HepG2 (cell line): ENCODE data around the gene CHD2.

Source experiments
- CEBPB ChIP-seq: IDR thresholded peaks from 2 replicates; pipeline ENCODE4 v1.6.1; 2011; ENCODE audit warnings: low read depth, low read length, improper control_type of control experiment, borderline replicate concordance
- TF ChIP-seq, protein P1 (sequence below): sonication (generic); formaldehyde crosslinking; IDR thresholded peaks from 2 replicates; pipeline ENCODE4 v1.8.1; 2023; ENCODE audit warnings: mild to moderate bottlenecking, missing genetic modification reagents
- TF ChIP-seq, protein P2 (sequence below): sonication (generic); formaldehyde crosslinking; IDR thresholded peaks from 2 replicates; pipeline ENCODE4 v1.4.0; 2020; ENCODE audit warnings: low read depth, mild to moderate bottlenecking, missing genetic modification reagents

DNA sequence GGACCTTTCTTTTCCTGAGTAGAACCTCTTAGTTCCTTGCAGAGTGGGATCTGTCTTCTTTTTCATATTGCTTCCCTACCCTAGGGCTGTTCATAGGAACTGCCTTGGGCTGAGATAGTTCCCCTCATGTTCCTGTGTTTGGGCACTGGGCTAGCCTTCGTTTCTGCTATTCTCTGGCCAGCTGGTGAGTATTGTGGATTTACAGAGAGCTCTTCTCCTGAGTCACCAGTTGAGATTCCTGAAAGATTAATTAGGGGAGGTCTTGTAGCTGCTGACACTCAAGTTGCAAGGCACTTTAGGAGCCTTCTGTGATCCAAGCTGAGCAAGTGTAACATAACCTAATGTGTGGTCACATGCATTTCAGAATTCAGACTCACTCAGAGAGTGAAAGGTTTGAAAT, 30.7 kb downstream of the CHD2 start:
- no peak for TF ChIP-seq CEBPB
- TF ChIP-seq, protein P1, sequence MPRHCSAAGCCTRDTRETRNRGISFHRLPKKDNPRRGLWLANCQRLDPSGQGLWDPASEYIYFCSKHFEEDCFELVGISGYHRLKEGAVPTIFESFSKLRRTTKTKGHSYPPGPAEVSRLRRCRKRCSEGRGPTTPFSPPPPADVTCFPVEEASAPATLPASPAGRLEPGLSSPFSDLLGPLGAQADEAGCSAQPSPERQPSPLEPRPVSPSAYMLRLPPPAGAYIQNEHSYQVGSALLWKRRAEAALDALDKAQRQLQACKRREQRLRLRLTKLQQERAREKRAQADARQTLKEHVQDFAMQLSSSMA: no peak
- TF ChIP-seq, protein P2, sequence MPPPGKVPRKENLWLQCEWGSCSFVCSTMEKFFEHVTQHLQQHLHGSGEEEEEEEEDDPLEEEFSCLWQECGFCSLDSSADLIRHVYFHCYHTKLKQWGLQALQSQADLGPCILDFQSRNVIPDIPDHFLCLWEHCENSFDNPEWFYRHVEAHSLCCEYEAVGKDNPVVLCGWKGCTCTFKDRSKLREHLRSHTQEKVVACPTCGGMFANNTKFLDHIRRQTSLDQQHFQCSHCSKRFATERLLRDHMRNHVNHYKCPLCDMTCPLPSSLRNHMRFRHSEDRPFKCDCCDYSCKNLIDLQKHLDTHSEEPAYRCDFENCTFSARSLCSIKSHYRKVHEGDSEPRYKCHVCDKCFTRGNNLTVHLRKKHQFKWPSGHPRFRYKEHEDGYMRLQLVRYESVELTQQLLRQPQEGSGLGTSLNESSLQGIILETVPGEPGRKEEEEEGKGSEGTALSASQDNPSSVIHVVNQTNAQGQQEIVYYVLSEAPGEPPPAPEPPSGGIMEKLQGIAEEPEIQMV: no peak
